Activated CD4-positive, alpha-beta T cell treated with anti-CD3 and anti-CD28 coated beads, Interleukin-2, Interleukin-6, amounts not matched to agents 100 ng/mL and 50 ng/mL, durations not matched to agents 16 hours and 8 hours (primary cell): Measurements from ENCODE around the gene CFAP54.
"Not testable (repeated sequence)": the region's sequence is repeated elsewhere in the genome, so short reads cannot be mapped to it uniquely, and the experiment has no call there.

Experiments
- DNase-seq: peaks from one replicate; pipeline ENCODE4 v3.0.0-alpha.2; 2020

The CFAP54 gene

DNA sequence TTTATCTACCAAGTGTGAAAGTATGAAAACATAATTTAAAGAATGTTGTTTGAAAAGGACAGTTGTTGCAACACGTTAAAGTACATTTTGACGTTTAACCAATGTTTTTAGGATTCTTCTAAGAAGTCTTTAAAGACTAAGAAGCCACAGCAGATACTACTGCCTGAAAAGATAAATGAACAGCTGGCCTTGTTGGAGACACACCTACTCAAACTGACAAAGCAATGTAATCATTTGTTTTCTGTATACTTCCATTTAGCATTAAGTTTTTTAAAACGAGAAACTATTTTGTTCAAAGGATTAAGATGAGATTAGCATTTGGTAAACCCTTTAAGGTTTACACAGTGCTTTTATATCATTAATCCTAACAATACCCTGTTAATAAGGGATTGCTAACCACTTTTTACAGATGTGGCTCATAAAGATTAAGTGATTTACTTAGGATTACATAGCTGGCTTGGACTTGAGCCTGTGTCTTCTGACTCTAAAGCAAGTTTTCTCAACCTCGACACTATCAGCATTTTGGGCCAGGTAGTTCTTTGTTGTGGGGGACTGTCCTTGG, 134.4 kb downstream of the CFAP54 start:
- DNase-seq, result no peak

DNA sequence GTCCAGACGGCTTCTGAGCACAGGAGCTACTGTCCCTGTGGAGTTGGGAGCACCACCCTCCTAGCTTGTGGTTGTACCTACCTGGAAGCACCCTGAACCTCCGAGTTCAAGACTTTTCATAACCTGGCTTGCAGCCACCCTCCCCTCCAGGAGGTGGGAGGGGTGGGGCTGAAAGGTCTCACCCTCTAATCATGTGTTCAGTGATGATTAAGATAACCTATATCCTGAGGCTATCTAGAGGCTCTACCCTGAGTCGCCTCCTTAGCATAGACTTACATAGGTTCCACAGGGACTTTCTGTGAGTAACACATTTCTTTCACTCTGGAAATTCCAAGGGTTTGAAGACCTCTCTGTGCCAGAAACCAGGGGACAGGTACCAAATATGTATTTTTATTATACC, 146.5 kb downstream of the CFAP54 start:
- DNase-seq, result no peak

DNA sequence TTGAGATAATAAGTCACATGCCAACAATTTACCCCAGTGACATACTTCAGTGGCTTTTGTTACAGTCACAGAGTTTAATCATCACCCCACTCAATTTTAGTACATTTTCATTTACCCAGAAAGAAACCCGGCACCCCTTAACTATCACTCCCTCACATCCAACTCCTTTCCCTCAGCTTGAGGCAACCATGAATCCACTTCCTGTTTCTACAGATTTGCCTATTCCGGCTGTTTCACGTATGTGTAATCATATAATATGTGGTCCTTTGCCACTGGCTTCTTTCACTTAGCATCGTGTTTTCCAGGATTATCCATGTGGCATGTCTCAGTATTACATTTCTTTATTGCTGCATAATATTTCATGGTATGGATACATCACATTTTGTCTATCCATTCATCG, 147.5 kb downstream of the CFAP54 start:
- DNase-seq, result no peak

DNA sequence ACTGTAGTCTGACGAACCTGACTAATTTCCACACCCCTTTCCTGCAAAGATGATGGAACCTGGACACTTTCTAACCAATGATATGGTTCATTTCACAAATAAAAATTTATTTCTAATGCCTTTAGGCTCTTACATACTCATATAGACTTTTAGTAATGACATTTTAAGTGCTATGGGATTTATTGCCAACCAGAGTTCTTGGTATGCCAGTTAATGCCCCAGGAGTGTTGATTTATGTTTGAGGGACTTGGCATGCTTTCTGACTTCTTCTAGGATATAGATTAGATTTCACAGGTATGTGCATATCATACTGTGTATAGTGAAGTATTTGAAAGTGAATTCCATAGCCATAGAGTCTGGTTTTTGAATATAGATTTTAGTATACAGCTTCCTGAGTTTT, 159.5 kb downstream of the CFAP54 start:
- DNase-seq, result no peak

DNA sequence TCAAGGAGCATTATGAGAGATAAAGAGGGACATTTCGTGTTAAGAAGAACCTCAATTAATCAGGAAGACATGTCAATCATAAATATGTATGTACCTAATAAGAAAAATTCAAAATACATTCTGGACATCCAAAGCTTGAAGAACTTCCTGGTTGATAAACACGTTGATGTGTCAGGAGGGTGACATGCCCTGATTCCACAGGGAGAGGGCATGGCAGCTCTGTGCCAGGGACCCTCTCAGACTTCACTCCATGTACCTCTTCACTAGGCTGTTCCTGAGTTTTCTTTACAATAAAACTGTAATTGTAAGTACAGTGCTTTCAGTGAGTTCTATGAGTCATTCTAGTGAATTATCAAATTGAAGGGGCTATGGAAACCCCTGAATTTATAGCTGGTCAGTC, 163.5 kb downstream of the CFAP54 start:
- no peak for DNase-seq

DNA sequence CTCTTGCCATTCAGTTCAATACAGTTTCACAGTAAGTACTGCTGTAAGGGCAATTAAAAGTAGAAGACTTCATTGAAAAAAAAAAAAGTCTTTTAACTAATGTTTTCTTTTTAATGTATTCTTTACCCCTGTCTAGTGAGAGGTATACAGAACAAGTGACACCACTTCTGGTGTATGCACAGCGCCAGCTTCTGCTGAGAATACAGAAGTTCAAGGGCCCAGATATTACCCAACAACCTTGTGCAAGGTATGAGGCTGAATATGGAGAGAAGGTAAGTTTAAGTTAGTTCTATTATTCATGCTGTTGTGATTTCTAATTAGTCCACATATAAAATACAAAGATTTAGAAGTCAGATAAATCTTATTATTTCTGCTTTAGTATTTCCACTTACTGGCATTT, 168.7 kb downstream of the CFAP54 start:
- DNase-seq, result no peak

DNA sequence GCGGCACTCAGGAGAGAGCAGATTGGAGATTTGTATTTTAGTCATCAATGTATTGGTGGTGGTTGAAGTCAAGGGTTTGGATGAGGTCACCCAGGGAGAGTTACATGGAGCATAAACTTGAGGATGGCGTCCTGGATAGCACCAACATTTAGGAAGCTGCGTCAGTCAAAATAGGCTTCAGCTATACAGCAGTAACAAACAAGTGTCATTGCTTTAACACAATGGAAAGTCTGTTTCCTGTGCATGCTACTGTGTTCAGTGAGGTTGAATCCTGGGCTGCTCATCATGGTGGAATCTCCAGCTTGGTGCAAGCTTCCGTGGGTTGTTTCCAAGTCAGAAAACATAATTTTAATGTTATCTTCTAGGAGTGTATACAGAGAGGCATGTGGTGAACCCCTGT, 180.4 kb downstream of the CFAP54 start:
- no peak for DNase-seq

DNA sequence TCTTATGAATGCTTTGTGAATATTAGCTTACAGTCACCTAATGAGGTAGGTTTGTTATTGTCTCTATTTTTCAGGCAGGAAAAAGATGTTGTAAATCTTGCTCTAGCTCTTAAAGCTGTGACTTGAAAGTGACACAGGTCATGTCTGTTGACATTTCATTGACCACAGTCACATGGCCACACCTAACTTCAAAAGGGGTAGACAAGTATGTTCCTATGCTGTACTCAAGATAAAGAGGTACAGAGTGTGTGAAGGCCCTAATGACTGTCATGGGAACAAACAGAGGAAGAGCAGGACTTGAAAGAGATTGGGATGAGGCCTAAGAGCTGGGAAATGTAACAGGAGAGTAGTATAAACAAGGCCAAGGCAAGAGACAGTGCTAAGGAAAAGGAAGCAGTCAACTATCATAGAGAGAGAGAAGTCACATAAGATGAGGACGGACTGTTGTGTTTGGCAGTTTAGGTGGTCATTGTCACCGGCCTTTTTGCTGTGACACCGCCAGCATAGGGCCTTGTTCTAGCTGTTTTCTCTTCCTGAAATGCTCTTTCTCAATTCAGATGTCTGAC, 181.0 kb downstream of the CFAP54 start:
- DNase-seq, result no peak

DNA sequence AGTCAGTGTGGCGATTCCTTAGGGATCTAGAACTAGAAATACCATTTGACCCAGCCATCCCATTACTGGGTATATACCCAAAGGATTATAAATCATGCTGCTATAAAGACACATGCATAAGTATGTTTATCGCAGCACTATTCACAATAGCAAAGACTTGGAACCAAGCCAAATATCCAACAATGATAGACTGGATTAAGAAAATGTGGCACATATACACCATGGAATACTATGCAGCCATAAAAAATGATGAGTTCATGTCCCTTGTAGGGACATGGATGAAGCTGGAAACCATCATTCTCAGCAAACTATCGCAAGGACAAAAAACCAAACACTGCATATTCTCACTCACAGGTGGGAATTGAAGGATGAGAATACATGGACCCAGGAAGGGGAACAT, 186.1 kb downstream of the CFAP54 start:
- DNase-seq, result not testable (repeated sequence)

DNA sequence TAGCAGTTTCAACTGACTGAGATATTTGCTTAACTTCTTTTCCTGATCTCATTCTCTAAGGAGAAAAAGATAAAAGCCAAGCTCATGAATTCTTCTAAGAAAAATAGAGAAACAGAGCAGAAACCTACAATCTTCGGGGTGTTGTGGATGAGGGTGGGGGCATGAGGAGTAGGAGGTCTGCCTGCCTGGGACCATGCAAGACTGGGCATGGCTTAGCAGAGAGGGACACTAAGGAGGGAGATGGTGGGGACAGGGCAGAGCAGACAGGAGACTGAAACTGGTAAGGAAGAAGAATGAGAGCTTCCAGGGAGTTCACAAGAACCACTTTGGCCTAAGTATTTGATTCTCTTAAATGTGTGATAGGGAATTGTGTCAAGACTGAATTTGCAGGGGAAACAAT, 188.0 kb downstream of the CFAP54 start:
- no peak for DNase-seq

DNA sequence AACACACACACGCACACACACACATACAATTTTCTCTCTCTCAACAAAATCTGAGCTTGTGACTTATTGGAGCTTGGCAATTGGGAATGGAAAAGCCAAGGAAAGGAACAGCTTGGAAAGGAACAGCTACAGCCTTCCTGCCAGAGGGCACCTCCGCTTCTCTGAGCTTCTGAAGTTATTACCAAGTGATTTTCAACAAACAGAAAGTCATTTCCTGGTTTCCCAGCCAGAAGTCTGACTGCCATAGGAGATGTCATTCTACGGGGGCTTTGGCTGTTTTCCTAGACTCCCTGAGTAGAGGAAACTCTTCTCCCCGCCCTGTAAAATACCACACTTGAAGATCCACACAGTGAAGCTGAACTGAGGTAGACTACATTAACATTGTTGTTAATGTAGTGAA, 198.3 kb downstream of the CFAP54 start:
- no peak for DNase-seq

DNA sequence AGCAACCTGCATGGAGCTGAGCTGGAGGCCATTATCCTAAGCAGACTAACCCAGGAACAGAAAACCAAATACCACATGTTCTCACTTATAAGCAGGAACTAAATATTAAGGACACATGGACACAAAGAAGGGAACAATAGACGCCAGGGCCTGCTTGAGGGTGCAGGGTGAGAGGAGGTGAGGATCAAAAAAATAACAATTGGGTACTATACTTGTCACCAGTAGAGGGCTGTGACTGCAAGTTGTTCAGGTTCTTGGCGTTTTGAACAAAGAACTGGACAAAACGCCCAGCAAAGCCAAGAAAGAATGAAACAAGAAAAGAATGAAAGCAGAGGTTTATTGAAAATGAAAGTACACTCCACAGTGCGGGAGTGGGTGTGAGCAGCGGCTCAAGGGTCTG, 209.1 kb downstream of the CFAP54 start:
- no peak for DNase-seq

DNA sequence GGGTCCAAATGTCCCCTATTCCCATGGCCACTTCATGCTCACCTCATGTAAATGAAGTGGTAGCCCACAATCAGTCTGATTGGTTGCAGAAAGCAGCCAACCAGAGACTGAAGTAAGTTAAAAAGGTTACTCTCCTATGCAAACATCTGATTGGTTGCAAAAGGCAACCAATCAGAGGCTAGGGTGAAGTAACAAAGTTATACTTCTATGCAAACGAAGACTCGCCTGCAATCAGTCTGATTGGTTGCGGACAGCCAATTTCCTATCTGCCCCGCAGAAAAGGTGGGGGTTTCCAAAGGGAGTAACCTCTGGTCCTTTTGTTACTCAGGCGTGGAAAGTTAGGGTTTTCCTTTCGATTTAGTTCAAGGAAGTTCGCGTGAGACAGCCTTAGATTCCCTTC, 209.6 kb downstream of the CFAP54 start:
- DNase-seq, result no peak

DNA sequence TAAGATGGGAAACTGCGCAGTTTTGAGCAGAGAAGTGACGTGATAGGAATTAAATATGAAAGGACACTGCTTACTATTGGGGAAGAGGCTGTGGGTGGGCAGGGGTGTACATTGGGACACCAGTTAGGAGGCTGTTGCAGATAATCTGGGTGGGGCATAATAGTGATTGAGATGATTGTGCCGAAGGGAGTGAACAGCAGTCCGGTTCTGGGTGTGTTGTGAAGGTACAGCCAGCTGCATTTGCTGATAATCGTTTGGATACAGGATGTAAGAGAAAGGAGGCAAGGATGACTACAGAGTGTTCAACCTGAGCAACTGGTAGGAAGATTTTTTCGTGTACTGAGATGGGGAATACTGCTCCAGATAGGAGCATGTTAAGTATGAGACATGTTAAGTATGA, 212.5 kb downstream of the CFAP54 start:
- DNase-seq, result no peak

DNA sequence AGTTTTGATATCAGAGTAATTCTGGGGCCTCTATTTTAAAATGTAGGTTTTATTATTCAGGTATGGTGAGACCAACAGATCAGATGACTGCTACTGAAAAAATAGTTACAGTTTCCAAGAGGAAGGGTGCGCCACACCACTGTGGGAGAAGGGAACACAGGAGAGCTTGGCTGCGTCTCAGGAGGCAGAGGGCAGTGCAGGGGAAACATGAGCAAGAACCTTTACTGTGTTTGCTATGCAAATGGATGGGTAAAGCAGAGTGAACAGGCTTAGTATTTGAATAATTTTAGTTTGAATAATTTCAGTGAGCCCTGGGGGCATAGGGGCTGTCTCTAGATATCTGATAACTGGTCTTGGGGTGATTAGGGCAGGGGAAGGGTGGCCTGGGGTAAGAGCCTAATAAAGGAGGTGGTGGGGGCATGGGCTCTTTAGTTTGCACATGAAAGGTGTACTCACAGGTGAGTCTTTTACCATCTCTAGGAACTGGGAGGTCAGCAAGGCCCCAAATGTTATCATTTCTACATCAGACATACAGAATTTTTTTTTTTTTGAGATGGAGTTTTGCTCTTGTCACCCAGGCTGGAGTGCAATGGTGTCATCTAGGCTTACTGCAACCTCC, 220.9 kb downstream of the CFAP54 start:
- DNase-seq, result no peak

DNA sequence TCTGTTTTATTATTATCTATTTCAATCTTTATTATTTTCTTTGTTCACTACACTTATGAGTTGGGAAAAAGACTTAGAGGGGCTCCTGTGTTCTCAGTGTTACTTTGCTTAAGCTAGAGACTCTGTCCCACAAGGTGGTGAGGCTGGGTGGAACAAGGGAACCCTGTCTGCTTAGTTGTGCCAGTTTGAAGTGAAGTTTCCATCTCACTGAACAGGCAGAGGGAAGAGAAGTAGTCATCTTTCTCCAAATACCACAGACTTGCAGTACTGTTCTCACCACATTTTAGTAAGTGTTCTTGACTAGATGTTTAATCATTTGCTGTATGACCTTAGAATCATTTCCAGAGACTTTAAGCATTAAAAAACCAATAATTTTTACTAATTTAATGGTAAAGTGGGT, 222.0 kb downstream of the CFAP54 start:
- DNase-seq, result no peak

DNA sequence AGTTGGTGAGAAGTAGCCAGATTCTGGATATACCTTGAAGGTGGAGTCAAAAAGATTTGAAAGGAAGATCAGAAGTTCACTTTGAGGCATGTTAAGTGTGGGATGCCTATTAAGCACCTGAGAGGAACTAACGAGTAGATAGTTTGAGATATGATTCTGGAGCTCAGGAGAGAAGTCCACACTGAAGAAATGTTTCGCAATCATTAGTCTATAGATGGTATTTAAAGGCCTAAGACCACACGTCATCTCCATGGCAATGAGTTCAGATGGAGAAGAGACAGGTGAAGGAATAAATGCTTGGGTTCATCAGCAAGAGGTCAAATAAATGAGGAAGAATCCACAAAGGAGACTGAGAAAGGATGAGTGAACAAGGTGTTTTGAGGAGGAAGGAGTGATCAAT, 224.8 kb downstream of the CFAP54 start:
- DNase-seq, result no peak

DNA sequence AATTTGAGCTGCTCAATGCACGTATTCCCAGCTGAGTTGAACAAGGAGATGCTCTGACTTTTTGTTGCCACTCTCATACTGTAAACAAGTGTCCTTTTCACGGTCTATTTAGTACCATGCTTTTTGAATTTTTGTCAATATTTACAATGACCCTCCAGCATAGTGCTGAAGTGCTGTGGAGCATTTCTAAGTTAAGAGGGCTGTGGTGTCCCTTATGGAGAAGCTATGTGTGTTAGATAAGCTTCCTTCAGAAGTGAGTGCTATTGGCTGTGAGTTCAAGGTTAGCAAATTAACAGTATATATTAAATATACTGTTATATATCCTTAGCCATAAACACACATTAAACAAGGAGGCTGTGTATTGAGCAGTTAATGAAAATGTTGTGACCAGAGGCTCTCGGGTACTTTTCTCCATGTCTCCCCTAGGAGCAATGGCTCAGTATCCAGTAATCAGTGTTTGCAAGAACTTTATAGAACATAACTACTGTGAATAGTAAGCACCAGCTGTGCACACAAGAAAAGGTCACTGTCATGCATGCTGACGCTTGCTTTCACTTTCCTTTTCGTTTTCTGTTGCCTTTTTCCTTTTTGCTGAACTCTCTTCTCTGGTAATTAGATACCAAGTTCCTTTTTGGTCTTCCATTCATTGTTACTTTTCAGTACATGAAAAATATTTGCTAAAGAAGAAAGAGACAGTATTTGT, 230.4 kb downstream of the CFAP54 start:
- DNase-seq, result peak; percentile 58

DNA sequence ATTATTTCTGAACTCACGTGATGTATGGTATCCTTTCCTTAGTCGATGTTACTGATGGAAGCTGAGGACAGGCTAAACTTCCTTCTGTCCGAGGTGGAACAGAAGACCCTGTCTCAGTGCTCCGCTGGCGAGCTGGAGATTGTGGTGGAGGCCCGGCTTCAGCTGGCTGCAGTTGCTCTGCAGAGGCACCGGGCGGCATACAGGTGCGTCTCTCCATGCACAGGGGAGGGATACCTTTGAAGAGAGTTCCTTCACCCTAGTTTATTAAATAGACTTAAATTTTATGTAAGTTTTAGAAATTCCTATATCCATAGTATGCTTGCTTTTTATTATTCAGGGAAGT, 231.0 kb downstream of the CFAP54 start:
- peak; percentile 22 for DNase-seq

DNA sequence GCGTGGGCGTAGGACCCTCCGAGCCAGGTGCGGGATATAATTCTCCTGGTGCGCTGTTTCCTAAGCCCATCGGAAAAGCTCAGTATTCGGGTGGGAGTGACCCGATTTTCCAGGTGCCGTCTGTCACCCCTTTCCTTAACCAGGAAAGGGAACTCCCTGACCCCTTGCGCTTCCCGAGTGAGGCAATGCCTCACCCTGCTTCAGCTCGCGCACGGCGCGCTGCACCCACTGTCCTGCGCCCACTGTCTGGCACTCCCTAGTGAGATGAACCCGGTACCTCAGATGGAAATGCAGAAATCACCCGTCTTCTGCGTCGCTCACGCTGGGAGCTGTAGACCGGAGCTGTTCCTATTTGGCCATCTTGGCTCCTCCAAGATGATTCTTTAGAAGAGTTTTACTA, 240.1 kb downstream of the CFAP54 start:
- not testable (repeated sequence) for DNase-seq

DNA sequence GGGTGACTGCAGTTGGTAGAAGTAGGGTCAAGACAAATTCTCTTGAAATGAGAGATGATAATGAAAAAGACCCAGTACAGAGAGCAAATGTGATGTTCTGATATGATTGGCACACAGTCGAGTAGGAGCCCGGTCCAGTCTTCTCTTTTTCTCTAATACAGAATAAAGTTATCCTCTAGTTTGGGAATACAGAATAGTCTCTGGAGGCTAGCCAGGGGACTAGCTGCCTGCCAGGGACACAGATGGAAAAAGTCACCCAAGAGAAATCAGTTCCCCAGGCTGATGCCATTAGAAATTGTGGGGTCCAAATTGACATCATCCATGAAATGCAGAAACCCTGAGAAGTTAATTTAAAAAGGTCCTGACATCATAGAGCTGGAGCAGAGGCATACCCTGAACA, 240.5 kb downstream of the CFAP54 start:
- DNase-seq, result no peak

DNA sequence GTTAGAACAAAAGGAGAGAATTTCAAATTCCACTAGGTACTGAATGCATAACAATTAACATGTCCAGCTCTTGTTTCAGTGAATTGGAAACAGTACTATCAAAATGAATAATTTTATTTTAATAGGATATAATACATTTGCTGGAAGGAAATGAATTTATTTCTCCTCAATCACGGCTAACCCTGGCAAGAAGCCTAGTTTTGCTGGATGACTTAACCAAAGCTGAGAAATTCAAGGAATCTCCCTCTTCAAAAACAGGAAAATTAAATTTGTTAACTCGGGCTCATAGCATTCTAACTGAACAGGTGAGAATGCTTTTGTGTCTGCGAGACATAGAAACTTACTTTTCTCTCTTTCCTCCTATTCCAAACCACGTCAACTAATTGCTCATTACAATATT, 254.2 kb downstream of the CFAP54 start:
- no peak for DNase-seq

DNA sequence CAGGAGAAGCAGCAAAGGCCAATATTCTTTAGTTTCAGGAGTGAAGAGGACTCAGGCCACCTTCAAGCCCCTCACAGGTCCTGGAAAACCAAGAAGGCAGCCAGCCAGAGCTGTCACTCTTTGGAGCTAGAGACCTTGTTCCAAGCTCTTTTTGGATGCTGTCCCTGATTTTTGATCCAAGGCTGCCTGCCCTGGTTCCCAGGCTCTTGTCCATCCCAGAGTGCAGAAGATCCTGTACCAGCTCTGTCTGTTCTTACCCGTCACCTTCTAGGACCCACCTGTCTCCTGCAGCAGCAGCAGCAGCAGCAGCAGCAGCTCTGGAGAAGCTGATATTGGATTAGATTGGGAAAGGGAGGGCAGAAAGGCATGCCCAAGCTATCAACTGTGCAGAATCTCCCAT, 260.6 kb downstream of the CFAP54 start:
- no peak for DNase-seq

DNA sequence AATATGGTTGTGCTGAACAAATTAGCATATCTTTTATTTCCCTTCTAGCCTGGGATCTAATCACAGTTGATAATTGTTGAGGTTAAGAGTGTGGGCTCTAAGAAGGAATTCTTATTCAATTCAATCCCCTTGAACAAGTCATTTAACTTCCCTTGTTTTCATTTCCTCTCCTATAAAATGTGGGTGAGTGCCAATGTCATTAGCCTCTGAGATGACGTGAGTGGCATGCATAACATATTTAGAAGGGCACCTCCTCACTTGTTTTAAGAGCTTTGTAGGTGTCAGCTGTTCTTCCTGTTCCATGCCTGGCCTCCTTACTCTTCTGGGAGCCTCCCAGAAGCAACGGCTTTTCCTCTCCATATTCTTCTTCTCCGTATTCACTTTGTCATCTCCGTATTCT, 262.2 kb downstream of the CFAP54 start:
- DNase-seq, result no peak

DNA sequence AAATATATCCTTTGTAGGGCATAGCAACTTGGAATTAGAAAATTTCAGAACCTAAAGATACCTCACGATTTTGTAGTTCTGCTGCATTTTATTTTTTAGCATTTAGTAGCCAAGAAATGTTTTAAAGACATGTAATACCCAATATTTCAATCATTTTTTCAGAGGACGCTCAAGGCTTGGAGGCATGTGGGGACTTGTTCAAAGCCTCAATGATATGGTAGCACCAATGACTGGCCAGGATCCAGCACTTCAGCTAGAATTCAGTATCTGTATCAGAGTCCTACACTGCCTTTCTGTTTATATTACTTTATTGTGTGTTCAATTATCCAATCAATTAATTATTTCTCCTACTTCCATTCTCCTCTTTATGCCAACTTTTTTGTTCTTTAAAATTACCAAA, 262.8 kb downstream of the CFAP54 start:
- no peak for DNase-seq
